K562 (cell line): ENCODE data around the gene QPCT. TPM values are rescaled to one million over a fixed set of nuclear protein-coding genes. Genes with fewer than 3 reads are reported as not detected.

Experiments
- ARID1B ChIP-seq: fragments of 450-650 bp; IDR thresholded peaks from 2 replicates; pipeline ENCODE4 v1.6.1; 2016; ENCODE audit warnings: antibody characterized with exemption, mild to moderate bottlenecking, inconsistent platforms
- MAX ChIP-seq: sonication (generic); formaldehyde crosslinking; IDR thresholded peaks from 2 replicates; pipeline ENCODE4 v1.9.0; 2022; ENCODE audit warnings: mild to moderate bottlenecking, missing genetic modification reagents
- NCOA1 ChIP-seq: fragments of 450-650 bp; IDR thresholded peaks from 2 replicates; pipeline ENCODE4 v1.6.1; 2016; ENCODE audit warnings: low read depth
- RCOR1 ChIP-seq, 2 experiments: IDR thresholded peaks; 2 replicates each; pipeline ENCODE4 v1.6.1; 2012; ENCODE audit warnings: low read depth in 2 of 2, low read length in 2 of 2, borderline replicate concordance in 1 of 2, improper control_type of control experiment in 1 of 2
- REST ChIP-seq, 2 experiments: fragments of 450-650 bp; formaldehyde crosslinking in 1 of 2; IDR thresholded peaks; 2 replicates each; pipeline versions ENCODE4 v1.4.0 to v1.6.1; 2014 to 2020; ENCODE audit warnings: mild to moderate bottlenecking in 2 of 2, borderline replicate concordance in 1 of 2, low read depth in 1 of 2
- RFX5 ChIP-seq: IDR thresholded peaks from 2 replicates; pipeline ENCODE4 v1.6.1; 2011; ENCODE audit warnings: low read depth, mild to moderate bottlenecking, improper control_type of control experiment, low read length
- SETDB1 ChIP-seq: IDR thresholded peaks from one replicate; pipeline ENCODE4 v1.6.1; 2012; ENCODE audit warnings: low read length, control low read depth, inconsistent platforms
- SMAD4 ChIP-seq: fragments of 250-450 bp; sonication (Bioruptor Pico); conservative IDR thresholded peaks from 2 replicates; pipeline ENCODE4 v1.8.0; 2021; ENCODE audit warnings: inconsistent platforms, mild to moderate bottlenecking, moderate library complexity
- ZBTB40 ChIP-seq, 2 experiments: fragments of 450-650 bp in 1 of 2; sonication (generic) in 1 of 2; formaldehyde crosslinking in 1 of 2; IDR thresholded peaks; 2 replicates each; pipeline versions ENCODE4 v1.7.1 to v1.9.0; 2016 to 2022; ENCODE audit warnings: inconsistent platforms in 1 of 2, mild to moderate bottlenecking in 1 of 2, missing genetic modification reagents in 1 of 2
- polyA plus RNA-seq, 8 experiments: library from polyadenylated mRNA; depleted of rRNA in 4 of 8; stranded (reverse) in 5 of 8; unstranded in 3 of 8; fragments of >200 nt; fragmentation: Nextera tagmentation in 2 of 8; fragmentation: Illumina TruSeq in 1 of 8; extraction: Ambion mirVana in 2 of 8; extraction: Trizol in 1 of 8; gene quantifications; 2 replicates each; pipeline versions ENCODE4 v1.2.1 to v1.2.3, GENCODE V29; 2011 to 2014; ENCODE audit warnings: inconsistent platforms in 1 of 8, missing spikeins in 1 of 8
- total RNA-seq, 7 experiments: library from RNA; depleted of rRNA in 6 of 7; stranded (reverse); fragments of >200 nt in 6 of 7; fragmentation: Illumina TruSeq in 2 of 7; extraction: Trizol in 2 of 7; gene quantifications; 2 replicates each; pipeline versions ENCODE4 v1.2.1 to v1.2.3, GENCODE V29; 2011 to 2021; ENCODE audit warnings: low replicate concordance in 1 of 7

The QPCT gene
- total and polyA plus RNA-seq, 9 of the 15 experiments (the other 6 are each of a cell fraction or from before 2014, with no cell fraction given): 0.07 TPM; not detected in 8

- peak; percentile 16; the same call in 1 of the 2 replicates for TF ChIP-seq REST (IDR thresholded peaks at IDR 0.05; ENCODE audit: borderline replicate concordance)
- TF ChIP-seq REST (CRISPR knock-in tag; IDR thresholded peaks at IDR 0.05; ENCODE audit: low read depth): no peak
- peak; percentile 89 for TF ChIP-seq ARID1B
- TF ChIP-seq RCOR1 (IDR thresholded peaks at IDR 0.05; ENCODE audit: borderline replicate concordance in 1 of 2, low read depth in 2 of 2, low read length in 2 of 2): no peak
- TF ChIP-seq SMAD4 (CRISPR knock-in tag): peak; percentile 76
- TF ChIP-seq SETDB1: no peak
- no peak for TF ChIP-seq MAX (CRISPR knock-in tag)
- no peak for TF ChIP-seq ZBTB40 (IDR thresholded peaks at IDR 0.05)
- TF ChIP-seq ZBTB40 (CRISPR knock-in tag; IDR thresholded peaks at IDR 0.05): no peak
- TF ChIP-seq RFX5: no peak
- peak; percentile 41; the same call in 1 of the 2 replicates for TF ChIP-seq NCOA1
These were observed 70.8 kb downstream of the QPCT start (continued) for GRCh38 chr2:37415128-37415820.
